GM12878 (cell line): ENCODE measurements around the gene FOSB. TPM values are rescaled to one million over a fixed set of nuclear protein-coding genes. Genes with fewer than 3 reads are reported as not detected.

Experiments
- ATAC-seq: fragments of 200-7000 bp; cut with Tn5 transposase; 3 replicates; pipeline ENCODE4 v1.9.1; 2020; ENCODE audit warnings: mild to moderate bottlenecking, moderate library complexity
- BruUV-seq: library from RNA; stranded (reverse); fragments of 400-500 nt; replicated peaks from 2 replicates; lab custom pipeline; 2021; lab: Mats Ljungman, UMichigan
- CTCF ChIA-PET: fragments of 300-600 bp; sonication (Branson Sonifier 250); formaldehyde crosslinking; extraction: SDS; loops from one replicate; lab custom pipeline; 2021; ENCODE audit warnings: inconsistent platforms; lab: Yijun Ruan, JAX
- POLR2A ChIA-PET: fragments of 350-600 bp; formaldehyde crosslinking; extraction: SDS; loops from one replicate; lab custom pipeline; 2021; ENCODE audit warnings: inconsistent platforms; lab: Charles Lee
- RAD21 ChIA-PET: fragments of 300-600 bp; sonication (Branson Sonifier 250); formaldehyde crosslinking; loops from one replicate; lab custom pipeline; 2023; ENCODE audit warnings: antibody characterized with exemption; ENCODE audit not compliant: unreplicated experiment; lab: Charles Lee
- SMC1A ChIA-PET: fragments of 300-600 bp; sonication (Branson Sonifier 250); formaldehyde crosslinking; loops from one replicate; lab custom pipeline; 2023; ENCODE audit not compliant: unreplicated experiment, uncharacterized antibody; lab: Charles Lee
- DNase-seq: peaks from one replicate; pipeline ENCODE4 v3.0.0-alpha.2; 2011; ENCODE audit warnings: low read depth, low spot score
- FAIRE-seq: peaks from 3 replicates; lab custom pipeline; 2011; peaks lifted over from hg19 to GRCh38; lab: Jason Lieb, UNC
- H2AFZ ChIP-seq: 2 replicates; pipeline ENCODE4 v1.6.0; 2011; ENCODE audit warnings: low read depth, low read length, control low read depth; ENCODE audit not compliant: control insufficient read depth
- H3K27ac ChIP-seq: 2 replicates; pipeline ENCODE4 v1.5.1; 2011; ENCODE audit warnings: control low read depth; ENCODE audit not compliant: control insufficient read depth, insufficient read depth
- H3K27me3 ChIP-seq, 2 experiments: replicated peaks in 1 of 2; 2 replicates each; pipeline versions ENCODE4 v1.6.0 to v1.6.1; 2011; ENCODE audit warnings: low read length in 1 of 2; ENCODE audit not compliant: control insufficient read depth in 2 of 2, insufficient read depth in 2 of 2
- H3K36me3 ChIP-seq, 2 experiments: 2 replicates each; pipeline ENCODE4 v1.5.1; 2011; ENCODE audit warnings: low read length in 1 of 2; ENCODE audit not compliant: control insufficient read depth in 2 of 2, insufficient read depth in 2 of 2
- H3K4me1 ChIP-seq: 2 replicates; pipeline ENCODE4 v1.6.1; 2011; ENCODE audit warnings: mild to moderate bottlenecking, low read length, moderate library complexity, mixed read lengths; ENCODE audit not compliant: control insufficient read depth, insufficient read depth
- H3K4me2 ChIP-seq: 2 replicates; pipeline ENCODE4 v1.6.0; 2011; ENCODE audit warnings: control low read depth; ENCODE audit not compliant: control insufficient read depth, insufficient read depth
- H3K4me3 ChIP-seq: fragments of 200-600 bp; sonication (generic); 2 replicates; pipeline ENCODE4 v1.5.1; 2016
- H3K79me2 ChIP-seq: 2 replicates; pipeline ENCODE4 v1.6.0; 2011; ENCODE audit warnings: low read length; ENCODE audit not compliant: control insufficient read depth, insufficient read depth
- H3K9ac ChIP-seq: 2 replicates; pipeline ENCODE4 v1.8.0; 2011; ENCODE audit warnings: low read length, control low read depth, mixed read lengths; ENCODE audit not compliant: control insufficient read depth, insufficient read depth
- H3K9me3 ChIP-seq: replicated peaks from 3 replicates; pipeline ENCODE4 v1.5.1; 2011; ENCODE audit warnings: mild to moderate bottlenecking, low read length; ENCODE audit not compliant: control insufficient read depth, insufficient read depth
- H4K20me1 ChIP-seq: 2 replicates; pipeline ENCODE4 v1.6.0; 2011; ENCODE audit not compliant: control insufficient read depth, insufficient read depth
- BCL11A ChIP-seq: IDR thresholded peaks from 2 replicates; pipeline ENCODE4 v1.6.1; 2011; ENCODE audit warnings: low read depth, low read length
- BMI1 ChIP-seq: fragments of 450-650 bp; IDR thresholded peaks from 2 replicates; pipeline ENCODE4 v1.6.1; 2016; ENCODE audit warnings: mild to moderate bottlenecking, moderate library complexity, borderline replicate concordance
- BRCA1 ChIP-seq: IDR thresholded peaks from 2 replicates; pipeline ENCODE4 v1.6.1; 2011; ENCODE audit warnings: low read depth, low read length, improper control_type of control experiment
- HDAC6 ChIP-seq: fragments of 200-600 bp; sonication (generic); IDR thresholded peaks from one replicate; pipeline ENCODE4 v1.8.0; 2017; ENCODE audit warnings: antibody characterized with exemption; ENCODE audit not compliant: unreplicated experiment
- HSF1 ChIP-seq: fragments of 150-350 bp; IDR thresholded peaks from 2 replicates; pipeline ENCODE4 v1.6.1; 2014; ENCODE audit warnings: mild to moderate bottlenecking, low read depth, low read length
- IKZF1 ChIP-seq: fragments of 450-650 bp; conservative IDR thresholded peaks from 2 replicates; pipeline ENCODE4 v1.6.1; 2017; ENCODE audit warnings: antibody characterized with exemption, mild to moderate bottlenecking
- IRF5 ChIP-seq: fragments of 450-650 bp; IDR thresholded peaks from 2 replicates; pipeline ENCODE4 v1.6.1; 2017; ENCODE audit warnings: borderline replicate concordance
- LARP7 ChIP-seq: fragments of 450-650 bp; IDR thresholded peaks from 2 replicates; pipeline ENCODE4 v1.6.1; 2017; ENCODE audit warnings: mild to moderate bottlenecking
- MEF2A ChIP-seq: IDR thresholded peaks from 2 replicates; pipeline ENCODE4 v1.6.1; 2011; ENCODE audit warnings: low read depth, mild to moderate bottlenecking, low read length, moderate library complexity; ENCODE audit not compliant: insufficient read depth
- MXI1 ChIP-seq: fragments of 150-350 bp; IDR thresholded peaks from 2 replicates; pipeline ENCODE4 v1.6.1; 2011; ENCODE audit warnings: low read depth, mild to moderate bottlenecking, inconsistent platforms, low read length, improper control_type of control experiment
- NR2C2 ChIP-seq: IDR thresholded peaks from 2 replicates; pipeline ENCODE4 v1.6.1; 2011; ENCODE audit warnings: borderline replicate concordance, low read depth; ENCODE audit not compliant: control insufficient read depth, insufficient read length
- NRF1 ChIP-seq: conservative IDR thresholded peaks from 2 replicates; pipeline ENCODE4 v1.6.1; 2011; ENCODE audit warnings: mild to moderate bottlenecking, low read depth, low read length, improper control_type of control experiment
- POLR2A ChIP-seq: IDR thresholded peaks from 2 replicates; pipeline ENCODE4 v1.6.1; 2011; ENCODE audit warnings: low read depth, mild to moderate bottlenecking, low read length
- RAD21 ChIP-seq: IDR thresholded peaks from 2 replicates; pipeline ENCODE4 v1.6.1; 2011; ENCODE audit warnings: mild to moderate bottlenecking, low read depth, low read length, moderate library complexity; ENCODE audit not compliant: insufficient read depth
- RAD51 ChIP-seq: fragments of 450-650 bp; IDR thresholded peaks from 2 replicates; pipeline ENCODE4 v1.6.1; 2016; ENCODE audit warnings: moderate library complexity, mild to moderate bottlenecking, inconsistent platforms
- TCF7 ChIP-seq: IDR thresholded peaks from 2 replicates; pipeline ENCODE4 v1.6.1; 2014; ENCODE audit warnings: antibody characterized with exemption, borderline replicate concordance
- USF2 ChIP-seq: IDR thresholded peaks from 2 replicates; pipeline ENCODE4 v1.6.1; 2011; ENCODE audit warnings: low read depth, low read length, improper control_type of control experiment, borderline replicate concordance
- WGBS: methylation state at CpG from one replicate; pipeline ENCODE4 v1.1.6; 2016; ENCODE audit warnings: low lambda C conversion rate; ENCODE audit not compliant: insufficient replicate concordance, insufficient coverage; ENCODE audit errors: missing lambda C conversion rate; 5-methylcytosine and 5-hydroxymethylcytosine counted together
- in situ Hi-C: fragments of 300-500 bp; cut with MboI; formaldehyde crosslinking; loops from 9 replicates; pipeline ENCODE4 v1.14.3; 2018; ENCODE audit warnings: mixed read lengths
- intact Hi-C: fragments of 100-400 bp; cut with micrococcal nuclease; formaldehyde crosslinking; loops from one replicate; pipeline ENCODE4 v1.14.2; 2022; ENCODE audit not compliant: unreplicated experiment
- polyA plus RNA-seq, 11 experiments: library from polyadenylated mRNA; depleted of rRNA in 4 of 11; unstranded in 6 of 11; stranded (reverse) in 5 of 11; fragments of >200 nt; fragmentation: Nextera tagmentation in 4 of 11; fragmentation: Illumina TruSeq in 1 of 11; extraction: Ambion mirVana in 4 of 11; extraction: Trizol in 1 of 11; gene quantifications; 1 replicate in 1 of 11; 2 replicates in 10 of 11; pipeline versions ENCODE4 v1.2.1 to v1.2.3, GENCODE V29; 2011 to 2016; ENCODE audit warnings: inconsistent platforms in 2 of 11, missing spikeins in 2 of 11, low read depth in 1 of 11
- total RNA-seq, 4 experiments: library from RNA; depleted of rRNA in 3 of 4; stranded (reverse); fragments of >200 nt in 3 of 4; fragmentation: Illumina TruSeq in 1 of 4; extraction: Trizol in 1 of 4; gene quantifications; 2 replicates each; pipeline versions ENCODE4 v1.2.1 to v1.2.3, GENCODE V29; 2013 to 2021
- TF ChIP-seq, protein P1 (sequence below): fragments of 450-650 bp; IDR thresholded peaks from 2 replicates; pipeline ENCODE4 v1.6.1; 2017; ENCODE audit warnings: mild to moderate bottlenecking

Gene FOSB
- total and polyA plus RNA-seq, 10 of the 15 experiments (the other 5 are each of a cell fraction or from before 2014, with no cell fraction given): 0.06 to 0.56 (median 0.26) TPM

- Histone ChIP-seq H3K9ac (peak overlapping the region; percentile 27; the same call in 1 of the 2 replicates), H3K79me2 (no peaks in the 10 kb centered on the region), H3K27ac (peak overlapping the region; percentile 10; the same call in 1 of the 2 replicates), H3K4me1 (peaks cover 28% of the 10 kb centered on the region), H3K4me2 (peak overlapping the region; percentile 85), H3K36me3 (no peaks in the 10 kb centered on the region), H4K20me1 (no peaks in the 10 kb centered on the region), H3K27me3 (no peaks in the 10 kb centered on the region), H2AFZ (peak overlapping the region; percentile 63), H3K4me3 (peak overlapping the region; percentile 77), H3K9me3 (no peaks in the 10 kb centered on the region)
- WGBS: under 1% methylated on average over 37 of the region's 47 CpGs
- CTCF ChIA-PET: interaction anchor here (0.8 to 6.4 kb wide), 9 partner anchors 10 to 199 kb away, joined by 3 to 176 read pairs (median 15); partner anchors contain the start of genes FOSB and PPP1R13L
- no peak for DNase-seq
- intact Hi-C loops (loop anchor here (5.0 kb wide), 1 partner anchor 198 kb away; no protein-coding TSS in a partner anchor), in situ Hi-C loops (loop anchor here (5.0 kb wide), 1 partner anchor 33 kb away; no protein-coding TSS in a partner anchor)
- SMC1A ChIA-PET: interaction anchor here (0.6 to 6.0 kb wide), 5 partner anchors 13 to 36 kb away, joined by 3 to 52 read pairs (median 5); partner anchors contain the start of gene FOSB
- POLR2A ChIA-PET: interaction anchor here (1.0 to 1.9 kb wide), 5 partner anchors 12 to 34 kb away, joined by 3 to 9 read pairs (median 4); partner anchors contain the start of gene FOSB
- RAD21 ChIA-PET: interaction anchor here (0.7 to 1.9 kb wide), 5 partner anchors 23 to 197 kb away, joined by 3 to 25 read pairs (median 7); partner anchors contain the start of gene FOSB
- ATAC-seq: peak; percentile 82
- peak; percentile 44 for FAIRE-seq
- BruUV-seq: TSS peak; percentile 93
- TF ChIP-seq MXI1 (peak; percentile 72; the same call in 1 of the 2 replicates), BCL11A (no peak), RAD51 (no peak), TCF7 (no peak), IRF5 (no peak), POLR2A (peak; percentile 63), BMI1 (peak; percentile 81), LARP7 (0 out of 2 replicates have a peak, but pooled peaks have one; percentile 20), HSF1 (no peak), MEF2A (no peak), IKZF1 (no peak; the same call in 1 of the 2 replicates), USF2 (no peak), HDAC6 (no peak), RAD21 (no peak), NRF1 (no peak), NR2C2 (no peak), BRCA1 (no peak)
- TF ChIP-seq, protein P1, sequence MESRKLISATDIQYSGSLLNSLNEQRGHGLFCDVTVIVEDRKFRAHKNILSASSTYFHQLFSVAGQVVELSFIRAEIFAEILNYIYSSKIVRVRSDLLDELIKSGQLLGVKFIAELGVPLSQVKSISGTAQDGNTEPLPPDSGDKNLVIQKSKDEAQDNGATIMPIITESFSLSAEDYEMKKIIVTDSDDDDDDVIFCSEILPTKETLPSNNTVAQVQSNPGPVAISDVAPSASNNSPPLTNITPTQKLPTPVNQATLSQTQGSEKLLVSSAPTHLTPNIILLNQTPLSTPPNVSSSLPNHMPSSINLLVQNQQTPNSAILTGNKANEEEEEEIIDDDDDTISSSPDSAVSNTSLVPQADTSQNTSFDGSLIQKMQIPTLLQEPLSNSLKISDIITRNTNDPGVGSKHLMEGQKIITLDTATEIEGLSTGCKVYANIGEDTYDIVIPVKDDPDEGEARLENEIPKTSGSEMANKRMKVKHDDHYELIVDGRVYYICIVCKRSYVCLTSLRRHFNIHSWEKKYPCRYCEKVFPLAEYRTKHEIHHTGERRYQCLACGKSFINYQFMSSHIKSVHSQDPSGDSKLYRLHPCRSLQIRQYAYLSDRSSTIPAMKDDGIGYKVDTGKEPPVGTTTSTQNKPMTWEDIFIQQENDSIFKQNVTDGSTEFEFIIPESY: no peak
Measured at GRCh38 chr19:45444318-45445041, 23.3 kb upstream of the FOSB start.
